RWPE2 (cell line): ENCODE data around the gene UXS1.
"Not testable (repeated sequence)": the region's sequence is repeated elsewhere in the genome, so short reads cannot be mapped to it uniquely, and the experiment has no call there.

Source experiments
- ATAC-seq: fragments of 200-7000 bp; cut with Tn5 transposase; 3 replicates; pipeline ENCODE4 v1.9.1; 2021; ENCODE audit warnings: low read depth
- DNase-seq: peaks from one replicate; pipeline ENCODE4 v3.0.0-alpha.2; 2020; ENCODE audit warnings: low spot score
- H3K27ac ChIP-seq: fragments of 450-650 bp; 2 replicates; pipeline ENCODE4 v1.5.1; 2017; ENCODE audit warnings: mild to moderate bottlenecking; ENCODE audit not compliant: poor library complexity, severe bottlenecking
- H3K27me3 ChIP-seq: fragments of 250-450 bp; sonication (Bioruptor Pico); 2 replicates; pipeline ENCODE4 v1.5.1; 2021; ENCODE audit warnings: mild to moderate bottlenecking, moderate library complexity; ENCODE audit not compliant: insufficient read depth, poor library complexity, severe bottlenecking
- H3K36me3 ChIP-seq: fragments of 250-450 bp; sonication (Bioruptor Pico); 2 replicates; pipeline ENCODE4 v1.5.1; 2020; ENCODE audit warnings: low read depth, mild to moderate bottlenecking, moderate library complexity
- H3K4me1 ChIP-seq: fragments of 250-450 bp; sonication (Bioruptor Pico); 2 replicates; pipeline ENCODE4 v1.5.1; 2021; ENCODE audit warnings: mild to moderate bottlenecking, moderate library complexity; ENCODE audit not compliant: insufficient read depth, poor library complexity, severe bottlenecking
- H3K4me3 ChIP-seq: fragments of 250-450 bp; sonication (Bioruptor Pico); 2 replicates; pipeline ENCODE4 v1.5.1; 2021; ENCODE audit warnings: mild to moderate bottlenecking, moderate library complexity; ENCODE audit not compliant: severe bottlenecking
- H3K9me3 ChIP-seq: fragments of 250-450 bp; sonication (Bioruptor Pico); 2 replicates; pipeline ENCODE4 v1.5.1; 2021; ENCODE audit warnings: mild to moderate bottlenecking, moderate library complexity; ENCODE audit not compliant: severe bottlenecking
- TF ChIP-seq, protein P1 (sequence below): fragments of 450-650 bp; IDR thresholded peaks from one replicate; pipeline ENCODE4 v1.5.1; 2017; ENCODE audit warnings: mild to moderate bottlenecking, moderate library complexity; ENCODE audit not compliant: poor library complexity, severe bottlenecking

UXS1 gene

DNA sequence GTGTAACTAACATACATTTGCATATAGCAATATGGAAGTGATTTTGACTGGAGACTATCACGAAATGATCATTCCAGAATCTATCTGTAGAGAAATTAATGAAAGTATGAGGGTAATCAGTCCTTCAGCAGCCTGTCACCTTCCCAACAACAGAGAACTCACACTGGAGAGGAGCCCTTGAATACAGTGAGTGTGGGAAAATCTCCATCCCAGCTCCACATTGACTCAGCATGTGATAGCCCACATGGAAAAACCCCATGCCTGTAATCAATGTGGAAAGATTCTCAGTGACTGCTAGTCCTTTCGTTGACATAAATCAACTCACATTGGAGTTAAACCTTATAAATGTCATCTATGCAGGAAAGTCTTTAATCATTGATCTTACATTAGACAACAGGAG, 13.1 kb upstream of the UXS1 start:
- no peaks in the 10 kb centered on the region for H3K9me3 ChIP-seq
- no peak overlapping the region for H3K27ac ChIP-seq
- no peak for ATAC-seq
- no peaks in the 10 kb centered on the region for H3K4me1 ChIP-seq
- TF ChIP-seq, protein P1, sequence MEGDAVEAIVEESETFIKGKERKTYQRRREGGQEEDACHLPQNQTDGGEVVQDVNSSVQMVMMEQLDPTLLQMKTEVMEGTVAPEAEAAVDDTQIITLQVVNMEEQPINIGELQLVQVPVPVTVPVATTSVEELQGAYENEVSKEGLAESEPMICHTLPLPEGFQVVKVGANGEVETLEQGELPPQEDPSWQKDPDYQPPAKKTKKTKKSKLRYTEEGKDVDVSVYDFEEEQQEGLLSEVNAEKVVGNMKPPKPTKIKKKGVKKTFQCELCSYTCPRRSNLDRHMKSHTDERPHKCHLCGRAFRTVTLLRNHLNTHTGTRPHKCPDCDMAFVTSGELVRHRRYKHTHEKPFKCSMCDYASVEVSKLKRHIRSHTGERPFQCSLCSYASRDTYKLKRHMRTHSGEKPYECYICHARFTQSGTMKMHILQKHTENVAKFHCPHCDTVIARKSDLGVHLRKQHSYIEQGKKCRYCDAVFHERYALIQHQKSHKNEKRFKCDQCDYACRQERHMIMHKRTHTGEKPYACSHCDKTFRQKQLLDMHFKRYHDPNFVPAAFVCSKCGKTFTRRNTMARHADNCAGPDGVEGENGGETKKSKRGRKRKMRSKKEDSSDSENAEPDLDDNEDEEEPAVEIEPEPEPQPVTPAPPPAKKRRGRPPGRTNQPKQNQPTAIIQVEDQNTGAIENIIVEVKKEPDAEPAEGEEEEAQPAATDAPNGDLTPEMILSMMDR: no peak
- H3K27me3 ChIP-seq: peaks cover 3% of the 10 kb centered on the region
- DNase-seq: no peak
- no peaks in the 10 kb centered on the region for H3K36me3 ChIP-seq
- H3K4me3 ChIP-seq: no peak overlapping the region

DNA sequence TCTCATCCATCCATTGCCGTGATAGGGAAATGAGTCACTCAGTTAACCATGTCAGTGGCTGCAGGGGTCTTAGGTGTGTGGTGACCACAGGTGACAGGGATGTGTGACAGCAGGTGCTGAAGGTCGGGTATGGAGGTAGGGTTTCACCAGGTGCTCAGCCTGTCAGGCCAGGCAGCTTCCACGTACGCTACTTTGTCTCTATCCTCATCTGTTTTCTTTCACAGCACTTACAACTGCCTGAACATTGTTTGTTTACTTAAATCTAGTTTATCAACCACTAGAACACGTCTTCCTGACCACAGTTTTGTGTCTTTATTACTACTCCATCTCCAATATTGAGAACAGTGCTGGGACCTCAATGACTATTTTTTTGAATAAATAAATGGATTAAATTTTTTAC, 11.4 kb upstream of the UXS1 start:
- H3K36me3 ChIP-seq: no peaks in the 10 kb centered on the region
- peaks cover 3% of the 10 kb centered on the region for H3K27me3 ChIP-seq
- H3K9me3 ChIP-seq: no peaks in the 10 kb centered on the region
- no peak overlapping the region for H3K27ac ChIP-seq
- no peaks in the 10 kb centered on the region for H3K4me1 ChIP-seq
- TF ChIP-seq, protein P1: no peak
- no peak overlapping the region for H3K4me3 ChIP-seq
- ATAC-seq (no peak), DNase-seq (no peak)

DNA sequence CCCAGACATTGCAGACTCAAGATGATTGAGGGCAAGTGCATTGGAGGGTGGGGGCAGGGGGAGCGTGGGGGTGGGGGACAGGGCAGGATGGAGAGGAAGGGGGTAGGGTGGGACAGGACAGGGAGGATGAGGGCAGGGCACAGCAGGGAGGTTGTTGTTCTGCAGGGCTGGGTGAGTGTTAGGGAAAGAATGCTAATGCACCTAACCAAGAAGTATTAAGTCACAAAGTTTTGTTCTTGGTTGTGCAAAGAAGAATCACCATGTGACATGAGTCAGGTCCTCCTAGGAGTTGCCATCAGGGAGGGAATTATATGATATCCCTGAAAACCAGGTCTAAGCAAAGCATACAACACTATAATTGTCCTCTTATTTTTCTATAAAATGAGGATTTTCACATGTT, 10.4 kb upstream of the UXS1 start:
- H3K4me1 ChIP-seq, H3K4me3 ChIP-seq, H3K36me3 ChIP-seq, H3K27ac ChIP-seq, H3K27me3 ChIP-seq, H3K9me3 ChIP-seq, ATAC-seq, DNase-seq: not testable (repeated sequence)

DNA sequence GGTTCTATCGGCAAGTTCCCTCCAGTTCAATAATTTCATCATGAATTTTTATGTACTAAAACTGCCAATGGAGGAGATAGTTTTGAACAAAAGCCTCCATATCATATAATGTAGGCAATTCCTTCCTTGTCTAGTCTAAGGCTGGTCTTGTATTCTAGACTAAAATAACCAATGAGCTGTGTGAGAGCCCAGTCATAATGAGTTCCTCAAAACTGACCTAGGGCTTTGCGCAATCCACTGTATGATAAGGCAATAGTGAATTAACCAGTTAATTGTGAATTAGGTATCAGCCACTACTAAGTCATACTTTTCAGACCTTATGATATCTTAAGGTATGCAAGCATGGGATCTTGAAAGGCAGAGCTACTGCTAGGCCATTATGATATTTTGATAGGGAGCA, 7.6 kb upstream of the UXS1 start:
- H3K4me1 ChIP-seq: no peaks in the 10 kb centered on the region
- no peak overlapping the region for H3K4me3 ChIP-seq
- H3K9me3 ChIP-seq: no peaks in the 10 kb centered on the region
- no peaks in the 10 kb centered on the region for H3K36me3 ChIP-seq
- ATAC-seq (no peak), DNase-seq (no peak)
- TF ChIP-seq, protein P1: no peak
- H3K27me3 ChIP-seq: peaks cover 3% of the 10 kb centered on the region
- H3K27ac ChIP-seq: no peak overlapping the region

DNA sequence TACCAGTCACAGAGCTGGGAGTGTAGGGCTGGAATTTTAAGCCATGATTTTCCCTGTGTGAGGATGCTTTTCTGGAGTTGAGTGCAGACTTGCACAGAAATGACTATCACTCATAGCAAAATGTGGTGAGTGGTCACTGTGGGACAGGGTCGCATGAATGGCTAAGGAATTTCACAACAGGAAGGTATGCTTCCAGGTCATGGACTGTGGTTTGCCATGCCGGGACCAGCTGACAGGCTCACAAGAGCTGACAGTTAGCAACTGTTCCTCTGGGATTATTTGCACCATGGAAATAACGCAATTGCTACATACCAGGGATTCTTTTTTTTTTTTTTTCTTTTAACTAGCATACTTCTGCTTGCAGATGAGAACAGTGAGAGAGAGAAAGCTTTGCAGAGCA, 3.8 kb upstream of the UXS1 start:
- no peaks in the 10 kb centered on the region for H3K36me3 ChIP-seq
- H3K27ac ChIP-seq: no peak overlapping the region
- DNase-seq: no peak
- TF ChIP-seq, protein P1: no peak
- H3K27me3 ChIP-seq: peaks cover 3% of the 10 kb centered on the region
- H3K9me3 ChIP-seq: no peaks in the 10 kb centered on the region
- no peak overlapping the region for H3K4me3 ChIP-seq
- no peak for ATAC-seq
- H3K4me1 ChIP-seq: peaks cover 2% of the 10 kb centered on the region

DNA sequence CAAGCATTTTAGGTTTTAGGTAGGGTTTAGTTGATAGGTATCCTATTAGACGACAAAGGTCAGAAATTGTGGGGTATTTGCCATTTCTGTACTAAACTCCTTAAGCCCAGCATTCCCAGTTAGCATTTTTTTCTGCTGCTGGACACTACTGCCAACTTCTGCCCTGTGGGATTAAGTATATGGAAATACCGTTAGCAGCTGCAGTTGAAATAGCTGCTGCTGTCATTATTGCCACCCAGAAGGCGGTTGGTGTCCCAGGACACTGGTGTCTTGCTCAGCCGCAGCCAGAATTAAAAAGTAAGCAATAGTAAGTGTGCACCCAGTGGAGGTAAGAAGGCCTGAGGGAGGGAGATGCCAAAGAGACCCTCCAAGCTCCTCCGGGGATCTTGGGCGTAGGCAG, 1.9 kb upstream of the UXS1 start:
- peaks cover 7% of the 10 kb centered on the region for H3K4me1 ChIP-seq
- no peaks in the 10 kb centered on the region for H3K9me3 ChIP-seq
- ATAC-seq (no peak), DNase-seq (no peak)
- no peak overlapping the region for H3K4me3 ChIP-seq
- H3K27ac ChIP-seq: no peak overlapping the region
- TF ChIP-seq, protein P1: no peak
- peaks cover 3% of the 10 kb centered on the region for H3K27me3 ChIP-seq
- H3K36me3 ChIP-seq: no peaks in the 10 kb centered on the region
